CD4-positive, alpha-beta T cell treated with Interleukin-12 subunit alpha and Interleukin-12 subunit beta, for 1 hour (primary cell): ENCODE data around the gene SSPN.

ENCODE experiments used
- DNase-seq: peaks from one replicate; pipeline ENCODE4 v3.0.0-alpha.2; 2020

Gene SSPN

DNA sequence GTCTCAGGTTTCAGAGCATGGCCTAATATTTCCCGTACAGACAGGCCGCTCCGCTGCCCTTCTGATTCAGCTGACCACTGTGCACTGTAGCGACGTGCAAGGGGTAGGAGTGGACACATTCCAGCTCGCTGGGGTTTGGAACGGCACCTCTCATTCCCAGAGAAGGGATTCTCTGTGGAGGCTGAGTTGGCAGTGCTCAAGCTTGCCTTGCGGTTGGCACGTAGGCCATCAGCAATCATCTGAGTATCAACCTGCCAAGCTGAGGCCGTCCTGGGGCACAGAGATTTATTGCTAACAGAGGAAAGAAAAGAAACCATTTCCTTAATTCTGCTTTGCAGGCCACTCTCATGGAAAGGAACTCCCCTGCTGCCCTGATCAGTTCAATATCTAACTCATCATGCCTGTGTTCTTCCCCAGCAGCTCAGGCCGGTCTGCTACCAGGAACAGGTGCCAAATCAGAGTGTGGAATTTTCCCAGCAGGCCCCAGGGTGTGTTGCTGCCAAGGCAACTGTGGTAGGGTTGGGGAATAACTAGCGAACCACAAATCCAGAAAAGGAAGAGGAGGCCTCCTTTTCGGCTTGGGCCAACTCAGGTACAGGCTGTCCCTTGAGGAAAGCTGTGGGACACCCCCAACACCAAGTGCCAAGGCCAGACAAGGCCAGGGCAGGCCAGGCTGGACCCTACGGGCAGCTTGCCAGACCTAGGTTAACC lies 92.5 kb downstream of the SSPN start:
- no peak for DNase-seq

DNA sequence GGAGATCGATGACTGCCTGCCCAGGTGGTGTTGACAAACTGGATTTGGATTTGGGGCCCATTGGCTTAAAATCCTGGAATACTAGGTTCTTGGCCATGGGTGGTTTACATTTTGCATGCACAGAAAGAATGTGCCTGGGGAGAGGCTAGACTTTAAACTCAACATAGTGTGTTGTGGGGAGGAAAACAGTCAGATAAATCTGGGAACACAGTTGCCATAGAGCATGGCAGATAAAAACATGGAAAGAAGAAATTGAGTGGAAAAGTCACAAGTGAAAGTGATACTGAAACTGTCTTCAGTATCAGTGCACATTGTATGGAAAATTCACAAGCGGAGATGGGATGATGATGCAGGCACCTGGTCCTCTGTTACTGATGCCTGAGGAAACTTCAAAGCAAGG lies 95.2 kb downstream of the SSPN start:
- DNase-seq, result no peak

DNA sequence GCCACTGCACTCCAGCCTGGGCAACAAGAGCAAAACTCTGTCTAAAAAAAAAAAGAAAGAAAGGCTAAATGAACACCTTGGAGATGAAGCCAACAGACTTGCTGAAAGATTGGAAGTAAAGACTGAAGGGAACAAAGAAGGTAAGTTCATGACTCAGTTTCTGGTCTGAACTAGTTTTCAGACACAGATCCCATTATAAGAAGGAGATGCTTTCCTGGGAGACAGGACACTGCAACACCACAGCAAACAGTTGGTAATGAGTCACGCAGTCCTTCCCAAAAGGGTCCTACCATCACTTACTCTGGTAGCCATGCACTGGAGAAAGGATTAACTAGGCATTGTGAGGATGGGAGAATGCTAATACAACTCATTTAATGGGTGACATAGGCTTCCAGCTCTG lies 97.2 kb downstream of the SSPN start:
- DNase-seq, result no peak

DNA sequence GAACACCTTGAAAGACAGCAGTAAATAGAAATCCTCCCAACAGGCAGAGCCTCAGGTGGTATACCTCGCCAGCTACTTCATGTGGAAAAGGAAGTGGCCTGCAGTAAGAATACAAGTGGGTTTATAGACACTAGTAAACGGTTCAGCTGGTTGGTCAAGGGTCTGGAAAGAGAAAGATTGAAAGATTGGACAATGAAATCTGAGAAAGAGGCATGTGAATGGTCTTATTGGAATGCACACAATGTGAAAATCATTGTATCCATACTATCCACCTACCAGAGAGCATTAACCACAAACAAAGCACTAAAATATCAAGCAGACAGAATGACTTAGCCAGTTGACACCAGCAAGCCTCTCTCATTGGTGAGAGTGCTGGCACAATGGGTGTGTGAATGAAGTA lies 98.2 kb downstream of the SSPN start:
- DNase-seq, result no peak

DNA sequence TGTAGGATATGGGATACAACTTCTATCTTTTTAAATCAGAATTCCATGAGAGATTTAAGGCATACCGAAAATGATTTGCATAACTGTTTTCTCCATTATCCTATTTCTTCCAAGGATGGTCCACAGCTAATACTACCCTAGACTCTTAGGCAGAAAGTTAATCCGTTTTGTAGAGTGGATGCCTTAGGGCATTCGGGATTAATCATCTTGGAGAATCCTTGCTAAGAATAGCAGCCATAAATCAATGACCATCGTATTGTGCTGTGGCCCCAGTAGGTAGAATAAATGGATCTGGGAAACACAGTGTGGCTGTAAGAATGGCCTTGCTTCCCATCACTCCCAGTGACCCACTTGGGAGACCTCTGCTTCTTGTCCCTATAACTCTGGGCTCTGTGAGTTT lies 99.6 kb downstream of the SSPN start:
- no peak for DNase-seq

DNA sequence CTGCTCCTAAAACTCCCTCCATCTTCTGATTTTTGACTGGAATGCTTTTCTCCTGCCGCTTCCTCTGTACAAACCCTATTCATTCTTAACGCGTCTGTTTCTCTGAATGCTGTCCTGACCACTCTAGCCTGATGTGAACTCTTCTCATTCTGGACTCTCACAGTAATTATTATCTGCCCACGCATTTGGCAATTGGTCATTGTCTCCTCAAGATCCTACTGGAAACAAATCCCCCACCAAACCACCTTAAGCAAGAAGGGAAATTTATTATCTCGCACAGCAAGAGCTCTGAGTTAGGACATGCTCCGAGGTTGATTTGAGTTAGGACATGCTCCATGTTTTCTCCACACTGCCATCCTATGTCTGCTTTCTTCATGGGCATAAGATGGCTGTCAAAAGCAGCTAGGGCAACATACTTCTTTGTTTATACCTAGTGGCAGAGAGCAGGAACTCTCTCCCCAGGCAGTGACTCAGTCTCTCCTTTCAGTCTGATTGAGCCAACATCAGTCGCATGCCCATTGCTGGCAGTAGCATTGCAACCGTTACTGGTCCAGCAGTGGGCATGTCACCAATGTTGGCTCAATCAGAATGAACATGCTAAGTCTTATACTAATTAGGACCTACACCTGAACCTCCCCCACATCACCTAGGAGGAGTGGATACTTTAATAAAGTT lies 102.2 kb downstream of the SSPN start:
- no peak for DNase-seq

DNA sequence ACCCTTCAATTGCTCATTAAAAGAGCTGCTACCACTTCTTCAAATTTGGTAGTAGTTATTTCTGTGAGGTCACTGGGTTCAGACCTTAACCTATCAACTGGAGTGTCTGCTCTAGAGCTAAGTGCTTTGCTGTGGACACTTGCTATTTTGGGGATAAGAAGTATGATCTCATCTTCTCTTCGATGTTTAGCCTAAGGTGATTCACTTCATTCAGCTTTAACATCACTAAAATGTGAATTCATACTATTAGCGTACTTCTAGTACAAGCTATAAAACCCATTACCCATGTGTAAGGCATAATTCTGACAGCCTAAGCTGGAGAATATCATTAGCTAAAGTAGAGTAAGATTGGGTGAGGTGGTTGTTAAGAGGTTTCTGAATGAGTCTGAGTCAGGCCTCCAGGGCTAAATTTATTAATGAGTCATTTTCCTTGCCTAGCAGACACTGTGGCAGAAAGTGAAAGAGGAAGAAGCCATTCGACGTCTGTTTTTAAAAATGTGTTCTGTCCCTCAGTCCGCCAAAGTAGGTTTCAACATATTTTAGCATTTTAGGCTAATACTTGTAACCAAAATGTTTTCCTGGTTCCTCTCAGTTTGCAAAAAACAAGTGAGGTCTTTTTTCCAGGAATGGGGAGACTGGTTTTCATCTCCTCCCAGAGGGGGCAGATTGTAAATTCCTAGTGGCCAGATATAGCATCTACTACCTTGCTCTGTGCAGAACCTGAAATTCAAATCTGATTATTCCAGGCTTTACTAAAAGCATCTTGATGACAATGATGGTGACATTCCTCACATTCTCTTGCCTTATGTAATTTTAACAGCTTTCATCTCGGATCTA lies 103.6 kb downstream of the SSPN start:
- peak; percentile 22 for DNase-seq

DNA sequence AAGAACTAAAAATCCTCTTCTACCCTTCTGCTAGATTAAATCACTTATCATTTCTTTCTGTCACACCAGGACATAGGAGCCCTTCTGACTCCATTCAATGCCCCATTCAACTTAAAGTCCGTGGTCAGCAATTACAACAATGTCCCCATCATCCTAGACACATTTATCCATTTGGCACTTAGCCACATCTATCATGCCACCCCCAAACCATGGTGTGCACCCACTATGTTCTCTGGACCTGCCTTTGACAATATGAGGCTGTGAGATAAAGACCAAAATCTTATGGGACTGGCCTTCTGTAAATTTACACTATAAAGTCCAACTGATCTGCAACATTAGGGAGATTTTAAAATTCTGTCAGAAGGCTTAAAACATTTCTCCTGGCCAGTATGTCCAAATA lies 104.4 kb downstream of the SSPN start:
- no peak for DNase-seq
